HG02588 (cell line): ENCODE results near the gene R3HDML.
"Not testable (repeated sequence)": the region's sequence is repeated elsewhere in the genome, so short reads cannot be mapped to it uniquely, and the experiment has no call there.

Experiments used
- ATAC-seq: cut with Tn5 transposase; IDR thresholded peaks from one replicate; pipeline ENCODE4 v1.9.1; 2021; ENCODE audit warnings: mild to moderate bottlenecking, moderate library complexity; ENCODE audit not compliant: unreplicated experiment

Gene R3HDML

GRCh38 chr20:44327748-44328147 is 9.1 kb upstream of the R3HDML start:
- ATAC-seq, result not testable (repeated sequence)

GRCh38 chr20:44328428-44328827 is 8.4 kb upstream of the R3HDML start:
- no peak for ATAC-seq

- no peak for ATAC-seq
These were observed 5.6 kb upstream of the R3HDML start for GRCh38 chr20:44331201-44331600.

GRCh38 chr20:44334306-44334705 is 2.5 kb upstream of the R3HDML start:
- ATAC-seq, result no peak

- ATAC-seq, result no peak
These were observed 2.1 kb upstream of the R3HDML start for GRCh38 chr20:44334709-44335108.

- ATAC-seq, result no peak
These were observed 1.2 kb upstream of the R3HDML start for GRCh38 chr20:44335675-44336074.

GRCh38 chr20:44336086-44336485 is 757 bp upstream of the R3HDML start:
- no peak for ATAC-seq

GRCh38 chr20:44342248-44342647 is 5.4 kb downstream of the R3HDML start:
- ATAC-seq, result no peak

- no peak for ATAC-seq
These were observed 6.4 kb downstream of the R3HDML start for GRCh38 chr20:44343162-44343675.

GRCh38 chr20:44344723-44345122 is 7.9 kb downstream of the R3HDML start:
- no peak for ATAC-seq

GRCh38 chr20:44345147-44345546 is 8.3 kb downstream of the R3HDML start:
- ATAC-seq, result no peak

GRCh38 chr20:44345941-44346340 is 9.1 kb downstream of the R3HDML start:
- not testable (repeated sequence) for ATAC-seq

- ATAC-seq, result no peak
These were observed 11.4 kb downstream of the R3HDML start for GRCh38 chr20:44348168-44348659.

- ATAC-seq, result no peak
These were observed 12.5 kb downstream of the R3HDML start for GRCh38 chr20:44349349-44349748.

GRCh38 chr20:44350567-44350966 is 13.7 kb downstream of the R3HDML start:
- no peak for ATAC-seq

GRCh38 chr20:44354979-44355497 is 18.2 kb downstream of the R3HDML start:
- no peak for ATAC-seq

GRCh38 chr20:44355498-44356352 is 18.9 kb downstream of the R3HDML start, which contains the start of gene HNF4A:
HNF4A (plus strand) TSS chr20:44355699; CDS start chr20:44355805, 106 bp downstream.
- ATAC-seq, result no peak

- ATAC-seq, result no peak
These were observed 19.5 kb downstream of the R3HDML start for GRCh38 chr20:44356353-44356723.

GRCh38 chr20:44357020-44357419 is 20.2 kb downstream of the R3HDML start:
- ATAC-seq, result no peak

GRCh38 chr20:44357555-44358125 is 20.8 kb downstream of the R3HDML start:
- no peak for ATAC-seq

GRCh38 chr20:44358776-44359175 is 21.9 kb downstream of the R3HDML start:
- ATAC-seq, result no peak

- no peak for ATAC-seq
These were observed 23.4 kb downstream of the R3HDML start for GRCh38 chr20:44360221-44360620.
